ENCODE data around the gene PRR18. TPM values are rescaled to one million over a fixed set of nuclear protein-coding genes. Genes with fewer than 3 reads are reported as not detected.

The PRR18 gene
- total and polyA plus RNA-seq, 2 of the 13 experiments (the other 11 are each of a cell fraction or from before 2014, with no cell fraction given) = 0.04 TPM

- TF ChIP-seq ZNF337 (CRISPR knock-in tag; IDR thresholded peaks at IDR 0.05; ENCODE audit: borderline replicate concordance, low read depth) = no peak
- peak; percentile 86 for TF ChIP-seq GPN1 (CRISPR knock-in tag; IDR thresholded peaks at IDR 0.05; ENCODE audit: borderline replicate concordance)
- TF ChIP-seq RCOR2 (CRISPR knock-in tag; IDR thresholded peaks at IDR 0.05) = no peak
- 0 out of 2 replicates have a peak, but pooled peaks have one; percentile 95 for TF ChIP-seq AHR (CRISPR knock-in tag; IDR thresholded peaks at IDR 0.05)
- TF ChIP-seq ZFYVE20 (CRISPR knock-in tag; IDR thresholded peaks at IDR 0.05; ENCODE audit: borderline replicate concordance, low read depth) = 0 out of 2 replicates have a peak, but pooled peaks have one; percentile 40
Measured at GRCh38 chr6:166342349-166343149, 34.4 kb upstream of the PRR18 start, which contains the start of gene SFT2D1 (continued).

- H3K27me3 ChIP-seq (ENCODE audit: control insufficient read depth in 1 of 2, insufficient read depth in 2 of 2, low read length in 2 of 2) = no peaks in the 10 kb centered on the region; a peak in 1 of 5 replicates
- intact Hi-C loops (cut with micrococcal nuclease; ENCODE audit: unreplicated experiment) (loop anchor here (1.0 kb wide), 2 partner anchors 19 to 41 kb away; no protein-coding TSS in a partner anchor), in situ Hi-C loops (cut with HindIII; ENCODE audit: extremely low pct_ligation_motif_present, low pct_unique_long_range_greater_than_20kb) (no loop called here)
- ChIA-PET CTCF (ENCODE audit: low intra/inter-chr PET ratio, low total read pairs) (no interaction called here), POLR2A (interaction anchor here (0.8 to 2.7 kb wide), 7 partner anchors 10 to 59 kb away, joined by 3 to 24 read pairs (median 9); no protein-coding TSS in a partner anchor)
- ATAC-seq (peak; percentile 1; the same call in 1 of the 3 replicates), DNase-seq (ENCODE audit: low spot score) (no peak), FAIRE-seq (no peak)
- H3K4me1 ChIP-seq (ENCODE audit: insufficient read depth, low read length) = peaks cover 72% of the 10 kb centered on the region
- peak overlapping the region; percentile 98 for H3K9ac ChIP-seq (ENCODE audit: insufficient read depth, low read depth, low read length)
- peak overlapping the region; percentile 78 for H3K4me2 ChIP-seq (ENCODE audit: low read depth, low read length)
- no peaks in the 10 kb centered on the region for H3K9me3 ChIP-seq (ENCODE audit: low read length)
- no peak overlapping the region for H2AFZ ChIP-seq (ENCODE audit: low read length)
- peak overlapping the region; percentile 80 for H3K27ac ChIP-seq (ENCODE audit: extremely low read length, insufficient read depth, low read length)
- TF ChIP-seq THYN1 (CRISPR knock-in tag; IDR thresholded peaks at IDR 0.05; ENCODE audit: borderline replicate concordance, low read depth) = 0 out of 2 replicates have a peak, but pooled peaks have one; percentile 2
- TF ChIP-seq NFE2L2 (IDR thresholded peaks at IDR 0.05; ENCODE audit: low read length) = no peak
- TF ChIP-seq FLYWCH1 (CRISPR knock-in tag; IDR thresholded peaks at IDR 0.05) = 0 out of 2 replicates have a peak, but pooled peaks have one; percentile 61
- no peak; the same call in 1 of the 2 replicates for TF ChIP-seq ZNF367 (CRISPR knock-in tag; IDR thresholded peaks at IDR 0.05; ENCODE audit: borderline replicate concordance)
- 0 out of 2 replicates have a peak, but pooled peaks have one; percentile 5 for TF ChIP-seq ZBTB37 (CRISPR knock-in tag; IDR thresholded peaks at IDR 0.05)
- TF ChIP-seq CCDC6 (CRISPR knock-in tag; IDR thresholded peaks at IDR 0.05) = peak; percentile 15
- TF ChIP-seq U2AF2 (IDR thresholded peaks at IDR 0.05; ENCODE audit: low read depth, low read length) = 0 out of 2 replicates have a peak, but pooled peaks have one; percentile 11
- no peak for TF ChIP-seq ASH2L (IDR thresholded peaks at IDR 0.05; ENCODE audit: insufficient read length, low read depth, low read length)
- 0 out of 2 replicates have a peak, but pooled peaks have one; percentile 62 for TF ChIP-seq ZNF569 (CRISPR knock-in tag; IDR thresholded peaks at IDR 0.05; ENCODE audit: borderline replicate concordance)
- TF ChIP-seq EP300 (IDR thresholded peaks at IDR 0.05; ENCODE audit: low read depth in 2 of 2, low read length in 2 of 2) = 0 out of 4 replicates have a peak, but pooled peaks of 1 of the 2 experiments have one; percentile 1
- TF ChIP-seq EP300 (CRISPR knock-in tag; IDR thresholded peaks at IDR 0.05; ENCODE audit: borderline replicate concordance) = no peak
- TF ChIP-seq ZNF30 (CRISPR knock-in tag; IDR thresholded peaks at IDR 0.05) = 0 out of 2 replicates have a peak, but pooled peaks have one; percentile 17
- no peak for TF ChIP-seq ZNF3 (CRISPR knock-in tag; IDR thresholded peaks at IDR 0.05)
- peak; percentile 1; the same call in 1 of the 2 replicates for TF ChIP-seq SIX1 (CRISPR knock-in tag; IDR thresholded peaks at IDR 0.05; ENCODE audit: borderline replicate concordance)
- H4K20me1 ChIP-seq (ENCODE audit: insufficient read depth, low read length) = peaks cover 35% of the 10 kb centered on the region
- WGBS (ENCODE audit: low lambda C conversion rate) = under 1% methylated on average over 11 of the region's 16 CpGs
- H3K79me2 ChIP-seq (ENCODE audit: insufficient read depth, low read length) = peaks cover 62% of the 10 kb centered on the region
- H3K4me3 ChIP-seq (replicated peaks in 1 of 3; ENCODE audit: insufficient read depth in 1 of 3, low read depth in 2 of 3, low read length in 3 of 3) = peak overlapping the region; percentile 89 to 99 (median 98)
- BruUV-seq (replicated peaks) = TSS peak; percentile 72
- H3K36me3 ChIP-seq (replicated peaks in 1 of 2; ENCODE audit: control insufficient read depth in 1 of 2, insufficient read depth in 2 of 2, low read length in 2 of 2) = peaks cover 6 to 29% of the 10 kb centered on the region in 2 experiments
Measured at GRCh38 chr6:166341977-166342348, 33.8 kb upstream of the PRR18 start.

All from HepG2 (cell line).